CD4-positive, alpha-beta T cell (primary cell): Measurements from ENCODE around the gene AOAH. TPM values are rescaled to one million over a fixed set of nuclear protein-coding genes. Genes with fewer than 3 reads are reported as not detected.
"Not testable (repeated sequence)": the region's sequence is repeated elsewhere in the genome, so short reads cannot be mapped to it uniquely, and the experiment has no call there.

Experiments used
- ATAC-seq: fragments of 200-7000 bp; cut with Tn5 transposase; one replicate; pipeline ENCODE4 v1.10.0; 2022; ENCODE audit warnings: mild to moderate bottlenecking; ENCODE audit not compliant: poor library complexity
- CTCF ChIA-PET: fragments of 350-600 bp; sonication (Branson Sonifier 250); formaldehyde crosslinking; loops from one replicate; lab custom pipeline; 2021; ENCODE audit warnings: antibody characterized with exemption, inconsistent platforms; lab: Charles Lee
- POLR2A ChIA-PET: fragments of 350-600 bp; sonication (Branson Sonifier 250); formaldehyde crosslinking; loops from one replicate; lab custom pipeline; 2021; ENCODE audit warnings: antibody characterized with exemption, inconsistent platforms; lab: Charles Lee
- DNase-seq, 14 experiments: peaks; one replicate each; pipeline ENCODE4 v3.0.0-alpha.2; 2013 to 2020; ENCODE audit warnings: mixed read lengths in 2 of 14
- H3K27ac ChIP-seq, 2 donors: one replicate each; pipeline versions ENCODE4 v1.5.1 to v1.7.0; 2013; ENCODE audit warnings: low read length in 2 of 2, low read depth in 1 of 2, mild to moderate bottlenecking in 1 of 2
- H3K27me3 ChIP-seq, 2 experiments: 1 replicate in 1 of 2; 2 replicates in 1 of 2; pipeline versions ENCODE4 v1.6.1 to v1.7.0; 2013; ENCODE audit warnings: low read length in 2 of 2, control low read depth in 1 of 2, mild to moderate bottlenecking in 1 of 2, moderate library complexity in 1 of 2; ENCODE audit not compliant: insufficient read depth in 2 of 2, control insufficient read depth in 1 of 2
- H3K36me3 ChIP-seq: one replicate; pipeline ENCODE4 v1.6.1; 2013; ENCODE audit warnings: low read length, control low read depth; ENCODE audit not compliant: insufficient read depth
- H3K4me1 ChIP-seq: one replicate; pipeline ENCODE4 v1.6.1; 2013; ENCODE audit warnings: low read length, control low read depth; ENCODE audit not compliant: insufficient read depth
- H3K4me3 ChIP-seq: one replicate; pipeline ENCODE4 v1.5.1; 2013; ENCODE audit warnings: mild to moderate bottlenecking, low read length, moderate library complexity
- H3K9me3 ChIP-seq, 2 experiments: 1 replicate in 1 of 2; 2 replicates in 1 of 2; pipeline versions ENCODE4 v1.6.1 to v1.7.0; 2013; ENCODE audit warnings: low read length in 2 of 2, mild to moderate bottlenecking in 2 of 2, control low read depth in 1 of 2, moderate library complexity in 1 of 2; ENCODE audit not compliant: control insufficient read depth in 1 of 2, insufficient read depth in 1 of 2
- H3K27ac Mint-ChIP-seq: one replicate; pipeline ENCODE4 v1.8.0; 2020; ENCODE audit warnings: mixed read lengths
- H3K27me3 Mint-ChIP-seq: one replicate; pipeline ENCODE4 v1.8.0; 2021; ENCODE audit warnings: mixed read lengths
- H3K36me3 Mint-ChIP-seq: one replicate; pipeline ENCODE4 v1.8.0; 2021; ENCODE audit warnings: low read depth, mixed read lengths
- H3K4me1 Mint-ChIP-seq: one replicate; pipeline ENCODE4 v1.8.0; 2021; ENCODE audit warnings: low read depth, mixed read lengths
- H3K4me3 Mint-ChIP-seq: one replicate; pipeline ENCODE4 v1.8.0; 2020; ENCODE audit warnings: mild to moderate bottlenecking, mixed read lengths
- H3K9me3 Mint-ChIP-seq: one replicate; pipeline ENCODE4 v1.8.0; 2020; ENCODE audit warnings: mixed read lengths
- intact Hi-C, 2 experiments: fragments of 100-400 bp; cut with DNase I in 1 of 2; cut with micrococcal nuclease in 1 of 2; formaldehyde crosslinking; loops; one replicate each; pipeline versions ENCODE4 v1.15.1 to v1.9.0; 2023 to 2025; cut with DNase I, micrococcal nuclease
- total RNA-seq, 174 experiments: library from RNA in 2 of 174; stranded (reverse) in 2 of 174; gene quantifications; one replicate each; pipeline ENCODE4 v1.2.3 and lab custom pipeline; 2021 to 2026
- TF ChIP-seq, protein P1 (sequence below): fragments of 200-600 bp; IDR thresholded peaks from one replicate; pipeline ENCODE4 v1.8.0; 2022; ENCODE audit warnings: antibody characterized with exemption, mild to moderate bottlenecking

AOAH gene
- total RNA-seq, 2 experiments from 2014 or later: 27.5 to 30.3 TPM

- no peak overlapping the region for H3K4me3 Mint-ChIP-seq
- intact Hi-C loops: no loop called here
- Histone ChIP-seq H3K4me3 (no peak overlapping the region), H3K4me1 (no peaks in the 10 kb centered on the region), H3K27me3 (no peaks in the 10 kb centered on the region), H3K27ac (no peak overlapping the region), H3K9me3 (peaks cover 0 to 5% of the 10 kb centered on the region in 2 experiments), H3K36me3 (no peaks in the 10 kb centered on the region)
- POLR2A ChIA-PET: interaction anchor here (0.6 kb wide), 1 partner anchor 81 kb away, joined by 3 read pairs; no protein-coding TSS in a partner anchor
- no peak overlapping the region for H3K27ac Mint-ChIP-seq
- H3K9me3 Mint-ChIP-seq: peaks cover 2% of the 10 kb centered on the region
- ATAC-seq (no peak), DNase-seq (no peak)
- H3K27me3 Mint-ChIP-seq: no peaks in the 10 kb centered on the region
- CTCF ChIA-PET: no interaction called here
- H3K36me3 Mint-ChIP-seq: no peaks in the 10 kb centered on the region
- no peaks in the 10 kb centered on the region for H3K4me1 Mint-ChIP-seq
- TF ChIP-seq, protein P1, sequence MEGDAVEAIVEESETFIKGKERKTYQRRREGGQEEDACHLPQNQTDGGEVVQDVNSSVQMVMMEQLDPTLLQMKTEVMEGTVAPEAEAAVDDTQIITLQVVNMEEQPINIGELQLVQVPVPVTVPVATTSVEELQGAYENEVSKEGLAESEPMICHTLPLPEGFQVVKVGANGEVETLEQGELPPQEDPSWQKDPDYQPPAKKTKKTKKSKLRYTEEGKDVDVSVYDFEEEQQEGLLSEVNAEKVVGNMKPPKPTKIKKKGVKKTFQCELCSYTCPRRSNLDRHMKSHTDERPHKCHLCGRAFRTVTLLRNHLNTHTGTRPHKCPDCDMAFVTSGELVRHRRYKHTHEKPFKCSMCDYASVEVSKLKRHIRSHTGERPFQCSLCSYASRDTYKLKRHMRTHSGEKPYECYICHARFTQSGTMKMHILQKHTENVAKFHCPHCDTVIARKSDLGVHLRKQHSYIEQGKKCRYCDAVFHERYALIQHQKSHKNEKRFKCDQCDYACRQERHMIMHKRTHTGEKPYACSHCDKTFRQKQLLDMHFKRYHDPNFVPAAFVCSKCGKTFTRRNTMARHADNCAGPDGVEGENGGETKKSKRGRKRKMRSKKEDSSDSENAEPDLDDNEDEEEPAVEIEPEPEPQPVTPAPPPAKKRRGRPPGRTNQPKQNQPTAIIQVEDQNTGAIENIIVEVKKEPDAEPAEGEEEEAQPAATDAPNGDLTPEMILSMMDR: no peak
These were observed 218.0 kb downstream of the AOAH start for GRCh38 chr7:36506130-36506798.

DNA sequence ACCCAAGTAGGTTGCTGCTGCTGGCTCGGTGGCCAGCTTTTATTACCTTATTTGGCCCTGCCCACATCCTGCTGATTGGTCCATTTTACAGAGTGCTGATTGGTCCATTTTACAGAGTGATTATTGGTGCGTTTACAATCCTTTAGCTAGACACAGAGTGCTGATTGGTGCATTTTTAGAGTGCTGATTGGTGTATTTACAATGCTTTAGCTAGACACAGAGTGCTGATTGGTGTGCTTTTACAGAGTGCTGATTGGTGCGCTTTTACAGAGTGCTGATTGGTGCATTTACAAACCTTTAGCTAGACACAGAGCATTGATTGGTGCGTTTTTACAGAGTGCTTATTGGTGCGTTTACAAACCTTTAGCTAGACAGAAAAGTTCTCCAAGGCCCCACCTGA, 219.7 kb downstream of the AOAH start:
- H3K27ac ChIP-seq, DNase-seq, H3K4me1 ChIP-seq, H3K4me1 Mint-ChIP-seq, H3K9me3 ChIP-seq, ATAC-seq, H3K27me3 Mint-ChIP-seq, H3K36me3 Mint-ChIP-seq, H3K27ac Mint-ChIP-seq, CTCF ChIA-PET, intact Hi-C loops, H3K9me3 Mint-ChIP-seq, H3K36me3 ChIP-seq, H3K4me3 Mint-ChIP-seq, H3K4me3 ChIP-seq, H3K27me3 ChIP-seq: not testable (repeated sequence)
- POLR2A ChIA-PET: interaction anchor here (1.3 kb wide), 1 partner anchor 166 kb away, joined by 3 read pairs; no protein-coding TSS in a partner anchor

DNA sequence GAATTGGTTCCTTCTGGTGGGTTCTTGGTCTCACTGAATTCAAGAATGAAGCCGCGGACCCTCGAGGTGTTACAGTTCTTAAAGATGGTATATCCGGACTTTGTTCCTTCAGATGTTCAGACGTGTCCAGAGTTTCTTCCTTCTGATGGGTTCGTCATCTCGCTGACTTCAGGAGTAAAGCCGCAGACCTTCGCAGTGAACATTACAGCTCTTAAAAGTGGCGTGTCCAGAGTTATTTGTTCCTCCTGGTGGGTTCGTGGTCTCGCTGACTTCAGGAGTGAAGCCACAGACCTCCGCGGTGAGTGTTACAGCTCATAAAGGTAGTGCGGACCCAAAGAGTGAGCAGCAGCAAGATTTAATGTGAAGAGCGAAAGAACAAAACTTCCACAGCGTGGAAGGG, 220.1 kb downstream of the AOAH start:
- H3K4me1 ChIP-seq, H3K4me3 Mint-ChIP-seq, H3K36me3 Mint-ChIP-seq, H3K36me3 ChIP-seq, H3K27me3 Mint-ChIP-seq, ATAC-seq, H3K9me3 Mint-ChIP-seq, H3K4me3 ChIP-seq, H3K27ac ChIP-seq, H3K27me3 ChIP-seq, H3K9me3 ChIP-seq, intact Hi-C loops, H3K27ac Mint-ChIP-seq, DNase-seq, H3K4me1 Mint-ChIP-seq: not testable (repeated sequence)
- ChIA-PET POLR2A (interaction anchor here (1.3 kb wide), 1 partner anchor 167 kb away, joined by 3 read pairs; no protein-coding TSS in a partner anchor), CTCF (interaction anchor here (0.6 kb wide), 1 partner anchor 61 kb away, joined by 4 read pairs; no protein-coding TSS in a partner anchor)

DNA sequence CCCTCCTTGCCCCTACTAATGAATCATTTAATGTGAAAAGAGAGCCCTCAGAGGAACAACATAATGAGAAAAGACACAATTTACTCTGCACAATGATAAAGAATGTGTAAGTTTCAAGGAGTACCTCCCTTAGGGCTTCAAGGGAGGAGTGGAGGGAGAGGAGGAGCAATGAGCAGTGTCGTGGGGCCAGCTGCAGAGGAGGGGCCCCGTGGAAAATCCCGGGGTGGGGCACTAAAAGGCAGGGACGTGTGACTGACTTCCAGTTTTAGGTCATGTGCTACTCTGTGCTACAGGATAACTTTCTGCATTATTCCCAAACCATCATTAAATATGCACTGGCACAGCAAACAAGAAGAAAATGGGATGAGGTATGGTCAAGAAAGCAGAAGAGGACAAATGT, 226.5 kb downstream of the AOAH start:
- no peaks in the 10 kb centered on the region for H3K36me3 Mint-ChIP-seq
- DNase-seq: no peak
- no peaks in the 10 kb centered on the region for H3K9me3 ChIP-seq
- H3K27ac ChIP-seq: no peak overlapping the region
- no peak for ATAC-seq
- TF ChIP-seq, protein P1: no peak
- H3K4me3 ChIP-seq: no peak overlapping the region
- H3K4me3 Mint-ChIP-seq: no peak overlapping the region
- intact Hi-C loops: loop anchor here in 1 of 2 experiments (10.0 kb wide), 1 partner anchor 367 kb away; no protein-coding TSS in a partner anchor
- H3K36me3 ChIP-seq: no peaks in the 10 kb centered on the region
- H3K27me3 ChIP-seq: peaks cover 0 to 4% of the 10 kb centered on the region in 2 experiments
- no peak overlapping the region for H3K27ac Mint-ChIP-seq
- H3K27me3 Mint-ChIP-seq: peaks cover 30% of the 10 kb centered on the region
- CTCF ChIA-PET: no interaction called here
- H3K9me3 Mint-ChIP-seq: no peaks in the 10 kb centered on the region
- H3K4me1 Mint-ChIP-seq: no peaks in the 10 kb centered on the region
- POLR2A ChIA-PET: no interaction called here
- no peaks in the 10 kb centered on the region for H3K4me1 ChIP-seq

DNA sequence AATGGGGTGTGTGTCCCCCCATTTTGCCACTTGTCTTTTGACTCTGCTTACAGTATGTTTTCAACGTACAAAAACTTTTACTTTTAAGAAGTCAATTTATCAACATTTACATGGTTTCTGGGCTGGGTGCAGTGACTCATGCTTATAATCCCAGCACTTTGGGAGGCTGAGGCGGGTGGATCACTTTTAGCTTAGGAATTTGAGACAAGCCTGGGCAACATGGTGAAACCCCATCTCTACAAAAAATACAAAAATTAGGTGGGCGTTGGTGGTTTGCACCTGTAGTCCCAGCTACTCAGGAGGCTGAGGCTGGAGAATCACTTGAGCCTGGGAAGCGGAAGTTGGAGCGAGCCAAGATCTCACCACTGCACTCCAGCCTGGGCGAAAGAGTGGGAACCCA, 227.1 kb downstream of the AOAH start:
- H3K9me3 ChIP-seq, DNase-seq, H3K36me3 Mint-ChIP-seq, ATAC-seq, H3K4me3 ChIP-seq, POLR2A ChIA-PET, H3K27ac Mint-ChIP-seq, H3K4me1 Mint-ChIP-seq, H3K36me3 ChIP-seq, CTCF ChIA-PET, H3K4me3 Mint-ChIP-seq, H3K4me1 ChIP-seq, H3K27me3 ChIP-seq, H3K9me3 Mint-ChIP-seq, H3K27ac ChIP-seq: not testable (repeated sequence)
- peaks cover 30% of the 10 kb centered on the region for H3K27me3 Mint-ChIP-seq
- intact Hi-C loops: loop anchor here in 1 of 2 experiments (10.0 kb wide), 1 partner anchor 368 kb away; no protein-coding TSS in a partner anchor
